ENCODE data around the gene EEA1.

GRCh38 chr12:92866418-92866817 lies 62.7 kb downstream of the EEA1 start:
- TF ChIP-seq POLR2A (IDR thresholded peaks at IDR 0.05; ENCODE audit: low read depth, low read length) (no peak), MXI1 (IDR thresholded peaks at IDR 0.05; ENCODE audit: borderline replicate concordance, low read depth, low read length) (no peak), CTCF (conservative IDR thresholded peaks at IDR 0.05; ENCODE audit: low read depth, low read length) (no peak), MAFK (IDR thresholded peaks at IDR 0.05; ENCODE audit: low read depth, low read length) (no peak), SMC3 (IDR thresholded peaks at IDR 0.05; ENCODE audit: low read depth, low read length) (no peak), RFX5 (IDR thresholded peaks at IDR 0.05; ENCODE audit: low read depth, low read length) (no peak), ELK1 (IDR thresholded peaks at IDR 0.05; ENCODE audit: borderline replicate concordance, low read depth, low read length) (no peak), MAZ (IDR thresholded peaks at IDR 0.05; ENCODE audit: borderline replicate concordance, low read depth, low read length) (no peak), USF2 (IDR thresholded peaks at IDR 0.05; ENCODE audit: low read depth, low read length) (no peak), NFE2L2 (IDR thresholded peaks at IDR 0.05; ENCODE audit: low read depth, low read length) (no peak), FOS (IDR thresholded peaks at IDR 0.05; ENCODE audit: low read depth, low read length) (no peak)
